Stimulated activated CD4-positive, alpha-beta T cell treated with anti-CD3 and anti-CD28 coated beads, Interleukin-2, amount 100 ng/mL, for 48 hours (primary cell): ENCODE measurements around the gene IFNA17.
"Not testable (repeated sequence)": the region's sequence is repeated elsewhere in the genome, so short reads cannot be mapped to it uniquely, and the experiment has no call there.

ENCODE experiments used
- DNase-seq, 2 donors: peaks; one replicate each; pipeline ENCODE4 v3.0.0-alpha.2; 2020

IFNA17 gene

DNA sequence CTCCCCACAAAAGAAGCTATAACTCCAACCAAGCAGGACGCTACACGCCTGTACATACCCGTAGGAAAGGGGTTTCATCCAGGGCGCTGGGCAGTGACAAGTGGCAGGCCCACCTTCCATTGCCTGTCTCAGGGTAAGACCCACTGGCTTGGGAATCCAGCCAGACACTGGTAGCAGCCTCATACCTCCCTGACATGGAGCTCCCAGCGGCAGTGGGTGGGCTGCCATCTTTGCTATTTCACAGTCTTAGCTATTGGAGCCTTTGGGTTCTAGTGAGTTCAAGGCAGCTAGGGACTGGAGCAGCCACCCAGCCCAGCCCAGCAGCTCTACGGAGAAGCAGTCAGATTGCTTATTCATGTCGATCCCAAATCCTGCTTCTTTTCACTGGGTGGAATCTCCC is 17.7 kb downstream of the IFNA17 start:
- no peak for DNase-seq

DNA sequence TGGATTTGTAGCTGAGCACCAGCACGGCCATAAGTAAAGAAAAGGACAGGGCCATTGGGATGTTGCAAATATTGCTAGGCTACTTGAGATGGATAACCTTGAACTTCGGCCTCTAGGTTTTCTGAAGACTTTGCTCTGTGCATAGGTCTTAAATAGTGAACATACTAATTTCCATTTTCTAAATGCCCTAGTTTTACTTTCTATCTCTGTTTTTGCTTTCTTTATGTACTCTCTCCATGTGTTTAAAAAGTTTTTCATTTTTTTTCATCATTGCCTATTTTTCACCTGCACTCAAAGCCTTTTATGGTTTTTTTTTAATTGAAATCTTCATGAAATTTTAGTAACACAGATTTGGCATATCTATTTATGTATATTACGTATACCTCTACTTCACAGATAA is 21.0 kb downstream of the IFNA17 start, which contains the start of gene IFNA10:
Gene IFNA10, minus strand, starts transcription at position 101 of the 400 bp plus-strand sequence. Its CDS starts 46 bp downstream, at position 55.
- DNase-seq: not testable (repeated sequence)

DNA sequence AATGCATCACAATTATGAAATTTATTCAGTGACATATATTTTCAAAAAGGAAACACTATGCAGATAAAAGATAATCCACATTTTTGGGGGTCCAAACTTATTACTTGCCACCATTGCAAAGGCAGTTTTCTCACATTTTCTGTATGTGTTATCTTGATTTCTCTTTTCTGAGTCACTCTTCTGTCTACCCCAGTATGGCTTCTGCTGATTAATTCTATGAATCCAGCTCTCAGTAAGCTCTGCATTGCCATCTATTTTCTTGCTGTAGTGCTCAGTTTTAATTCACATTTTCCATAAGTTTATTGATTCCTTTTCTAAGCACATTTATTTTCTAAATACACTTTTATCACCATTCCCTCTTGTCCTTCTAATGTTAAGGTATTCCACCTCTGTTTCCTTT is 22.8 kb downstream of the IFNA17 start:
- DNase-seq: no peak

- not testable (repeated sequence) for DNase-seq
Measured at GRCh38 chr9:21202105-21202504, 25.9 kb downstream of the IFNA17 start, which contains the start of gene IFNA7. Gene IFNA7, minus strand, starts transcription at chr9:21202205. Its CDS starts 40 bp downstream, at chr9:21202165.

GRCh38 chr9:21194867-21195776 is 32.9 kb downstream of the IFNA17 start:
- peak; percentile 24 to 31 for DNase-seq

DNA sequence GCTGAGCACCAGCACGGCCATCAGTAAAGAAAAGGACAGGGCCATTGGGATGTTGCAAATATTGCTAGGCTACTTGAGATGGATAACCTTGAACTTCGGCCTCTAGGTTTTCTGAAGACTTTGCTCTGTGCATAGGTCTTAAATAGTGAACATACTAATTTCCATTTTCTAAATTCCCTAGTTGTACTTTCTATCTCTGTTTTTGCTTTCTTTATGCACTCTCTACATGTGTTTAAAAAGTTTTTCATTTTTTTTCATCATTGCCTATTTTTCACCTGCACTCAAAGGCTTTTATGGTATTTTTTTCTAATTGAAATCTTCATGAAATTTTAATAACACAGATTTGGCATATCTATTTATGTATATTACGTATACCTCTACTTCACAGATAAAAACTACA is 40.5 kb downstream of the IFNA17 start, which contains the start of gene IFNA4:
Gene IFNA4, minus strand, starts transcription at position 101 of the 400 bp plus-strand sequence. Its CDS starts 56 bp downstream, at position 45.
- not testable (repeated sequence) for DNase-seq

DNA sequence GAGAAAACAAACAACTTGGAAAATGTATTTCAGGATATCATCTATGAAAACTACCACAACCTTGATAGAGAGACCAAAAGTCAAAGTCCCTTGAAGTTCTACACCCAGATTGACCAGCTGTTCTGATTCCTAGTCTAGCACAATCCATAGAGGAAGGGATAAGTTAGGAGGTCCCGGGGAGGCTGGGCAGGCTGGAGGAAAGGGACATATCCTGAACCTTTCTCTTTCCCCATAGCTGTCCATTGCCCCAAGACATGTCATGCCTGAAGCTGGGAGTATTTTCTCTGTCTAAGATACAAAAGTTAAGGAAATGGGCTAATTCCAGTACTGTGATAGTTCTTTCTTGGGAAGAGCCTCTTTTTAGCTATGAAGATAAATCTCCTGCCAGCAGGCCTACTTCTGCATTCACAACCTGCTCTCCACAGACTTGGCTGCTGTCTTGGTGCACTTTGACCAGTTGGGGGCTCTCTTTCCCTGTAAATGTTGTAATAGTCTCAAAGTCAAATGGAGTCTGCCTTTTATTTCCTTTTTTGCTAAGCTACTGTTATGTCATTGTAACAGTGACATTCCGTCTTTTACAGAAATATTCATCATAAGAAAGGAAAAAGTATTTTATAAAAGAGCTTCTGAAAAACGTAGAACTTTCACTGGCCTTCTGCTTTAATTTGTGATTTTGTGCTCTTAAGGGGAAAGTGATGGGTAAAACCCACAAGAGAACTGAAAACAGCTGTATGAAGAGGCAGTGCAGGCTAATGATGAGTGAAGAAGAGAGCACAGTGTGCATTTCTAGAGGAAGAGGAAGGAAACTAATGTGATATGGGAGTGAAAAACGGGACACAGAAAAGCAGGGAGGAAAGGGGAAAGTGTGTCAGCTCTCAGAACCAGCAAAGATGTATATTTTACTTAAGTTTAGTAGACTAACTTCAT is 44.9 kb downstream of the IFNA17 start:
- DNase-seq: peak in 1 of 2 donors; percentile 14
